ENCODE results near the gene P2RY1. TPM values are rescaled to one million over a fixed set of nuclear protein-coding genes. Genes with fewer than 3 reads are reported as not detected.

Gene P2RY1
- total RNA-seq, 1 donor from 2014 or later: 13.7 TPM

DNA sequence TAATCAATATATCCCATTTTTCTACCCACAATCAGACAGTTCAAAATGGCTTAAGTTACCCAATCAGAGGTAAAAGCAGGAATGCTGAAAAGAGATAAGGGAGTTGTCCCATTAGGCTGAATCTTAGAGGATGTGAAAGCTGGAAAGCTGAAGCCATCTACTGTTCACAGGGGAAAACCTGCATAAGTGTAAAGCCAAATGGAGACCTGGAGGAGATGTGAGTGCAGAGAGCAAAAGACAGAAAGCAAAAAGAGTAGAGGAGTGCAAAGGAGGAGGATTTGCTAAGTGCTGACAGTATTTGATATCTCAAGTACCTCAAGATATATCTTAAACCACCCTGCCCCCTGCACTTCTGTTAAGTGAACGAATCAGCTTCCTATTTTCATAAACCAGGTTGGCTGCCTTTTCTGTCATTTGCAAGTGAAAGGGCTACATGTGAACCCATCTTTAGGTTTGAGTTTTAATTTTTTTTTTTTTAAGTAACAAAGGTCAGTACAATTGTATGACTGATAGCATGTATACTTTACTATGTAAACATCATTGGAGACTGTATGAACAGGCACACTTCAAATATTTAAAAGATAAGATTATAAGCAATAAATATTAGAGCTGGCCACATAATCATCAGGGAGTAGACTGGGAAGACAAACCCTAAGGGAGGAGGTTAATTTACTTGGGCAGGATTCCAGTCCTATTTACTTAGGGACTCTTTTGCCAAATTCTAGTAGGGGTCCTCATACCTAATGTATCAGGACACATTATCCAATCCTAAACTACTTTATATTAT is 22.8 kb upstream of the P2RY1 start:
- no peaks in the 10 kb centered on the region for H3K27me3 ChIP-seq (ENCODE audit: control insufficient read depth, insufficient read depth, low read length)
- FAIRE-seq (no peak), DNase-seq (ENCODE audit: low read depth) (no peak)
- H3K4me3 ChIP-seq (ENCODE audit: low read depth, low read length): no peak overlapping the region
- H3K36me3 ChIP-seq (ENCODE audit: control insufficient read depth, insufficient read depth, low read length): no peaks in the 10 kb centered on the region
- TF ChIP-seq, protein P1, sequence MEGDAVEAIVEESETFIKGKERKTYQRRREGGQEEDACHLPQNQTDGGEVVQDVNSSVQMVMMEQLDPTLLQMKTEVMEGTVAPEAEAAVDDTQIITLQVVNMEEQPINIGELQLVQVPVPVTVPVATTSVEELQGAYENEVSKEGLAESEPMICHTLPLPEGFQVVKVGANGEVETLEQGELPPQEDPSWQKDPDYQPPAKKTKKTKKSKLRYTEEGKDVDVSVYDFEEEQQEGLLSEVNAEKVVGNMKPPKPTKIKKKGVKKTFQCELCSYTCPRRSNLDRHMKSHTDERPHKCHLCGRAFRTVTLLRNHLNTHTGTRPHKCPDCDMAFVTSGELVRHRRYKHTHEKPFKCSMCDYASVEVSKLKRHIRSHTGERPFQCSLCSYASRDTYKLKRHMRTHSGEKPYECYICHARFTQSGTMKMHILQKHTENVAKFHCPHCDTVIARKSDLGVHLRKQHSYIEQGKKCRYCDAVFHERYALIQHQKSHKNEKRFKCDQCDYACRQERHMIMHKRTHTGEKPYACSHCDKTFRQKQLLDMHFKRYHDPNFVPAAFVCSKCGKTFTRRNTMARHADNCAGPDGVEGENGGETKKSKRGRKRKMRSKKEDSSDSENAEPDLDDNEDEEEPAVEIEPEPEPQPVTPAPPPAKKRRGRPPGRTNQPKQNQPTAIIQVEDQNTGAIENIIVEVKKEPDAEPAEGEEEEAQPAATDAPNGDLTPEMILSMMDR (IDR thresholded peaks at IDR 0.05; ENCODE audit: insufficient read depth, low read length, severe bottlenecking): no peak

GRCh38 chr3:152817400-152817799 is 17.5 kb upstream of the P2RY1 start:
- DNase-seq (ENCODE audit: low read depth) (no peak), FAIRE-seq (no peak)
- no peak overlapping the region for H3K4me3 ChIP-seq (ENCODE audit: low read depth, low read length)
- TF ChIP-seq, protein P1 (IDR thresholded peaks at IDR 0.05; ENCODE audit: insufficient read depth, low read length, severe bottlenecking): no peak
- H3K27me3 ChIP-seq (ENCODE audit: control insufficient read depth, insufficient read depth, low read length): no peaks in the 10 kb centered on the region
- no peaks in the 10 kb centered on the region for H3K36me3 ChIP-seq (ENCODE audit: control insufficient read depth, insufficient read depth, low read length)

DNA sequence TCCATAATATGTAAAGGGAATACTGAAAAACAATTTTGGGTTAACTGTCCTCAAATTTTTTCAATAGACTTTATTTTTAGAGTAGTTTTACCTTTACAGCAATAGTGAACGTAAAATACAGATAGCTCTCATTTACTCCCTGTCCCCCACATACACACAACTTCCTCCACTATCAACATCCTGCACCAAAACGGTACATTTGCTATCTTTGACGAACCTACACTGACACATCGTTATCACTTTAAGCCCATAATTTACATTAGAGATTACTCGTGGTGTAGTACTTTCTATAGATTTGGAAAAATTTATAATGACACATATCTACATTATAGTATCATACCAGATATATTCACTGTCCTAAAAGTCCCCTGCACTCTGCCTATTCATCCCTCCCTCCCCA is 16.9 kb upstream of the P2RY1 start:
- TF ChIP-seq, protein P1 (IDR thresholded peaks at IDR 0.05; ENCODE audit: insufficient read depth, low read length, severe bottlenecking): no peak
- Histone ChIP-seq H3K36me3 (ENCODE audit: control insufficient read depth, insufficient read depth, low read length) (no peaks in the 10 kb centered on the region), H3K27me3 (ENCODE audit: control insufficient read depth, insufficient read depth, low read length) (no peaks in the 10 kb centered on the region), H3K4me3 (ENCODE audit: low read depth, low read length) (no peak overlapping the region)
- no peak for FAIRE-seq
- DNase-seq (ENCODE audit: low read depth): no peak

DNA sequence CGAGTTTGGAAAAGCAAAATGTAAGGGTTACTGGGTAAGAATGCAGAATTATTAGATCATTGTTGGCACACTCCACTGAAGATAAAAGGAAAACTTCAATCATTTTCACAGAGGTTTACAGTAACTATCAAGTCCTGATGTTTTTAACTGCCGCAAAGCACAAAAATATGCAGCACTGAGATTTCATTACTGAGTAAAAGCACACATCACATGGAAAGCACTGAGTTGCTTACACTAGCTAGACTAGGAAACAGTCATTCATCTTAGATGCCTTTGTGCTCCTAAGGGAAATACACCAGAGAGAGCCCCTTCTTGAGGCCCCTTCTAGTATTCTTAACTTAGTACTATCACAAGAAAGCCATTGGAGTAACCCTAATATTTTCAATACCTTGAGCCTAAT is 11.8 kb upstream of the P2RY1 start:
- TF ChIP-seq, protein P1 (IDR thresholded peaks at IDR 0.05; ENCODE audit: insufficient read depth, low read length, severe bottlenecking): no peak
- H3K36me3 ChIP-seq (ENCODE audit: control insufficient read depth, insufficient read depth, low read length): no peaks in the 10 kb centered on the region
- DNase-seq (ENCODE audit: low read depth) (no peak), FAIRE-seq (no peak)
- no peaks in the 10 kb centered on the region for H3K27me3 ChIP-seq (ENCODE audit: control insufficient read depth, insufficient read depth, low read length)
- H3K4me3 ChIP-seq (ENCODE audit: low read depth, low read length): no peak overlapping the region

DNA sequence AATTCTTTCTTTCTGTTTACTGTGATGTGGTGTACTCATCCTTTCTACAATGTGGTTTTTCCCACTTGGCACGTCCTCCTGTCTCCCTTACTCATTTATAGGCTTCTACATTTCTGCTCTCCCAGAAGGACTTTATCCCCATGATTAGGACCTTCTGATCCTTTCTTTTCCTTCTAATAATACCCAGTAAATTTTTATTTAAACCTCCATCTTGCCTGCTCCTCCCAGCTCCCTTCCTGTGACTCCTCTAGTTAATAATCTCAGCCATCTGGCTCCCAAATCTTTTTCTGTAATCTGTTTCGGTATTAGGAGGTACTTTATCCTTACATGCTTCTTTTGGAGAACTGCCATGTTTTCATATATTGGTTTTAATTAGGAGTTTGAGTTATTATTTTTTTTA is 11.2 kb upstream of the P2RY1 start:
- no peak for DNase-seq (ENCODE audit: low read depth)
- FAIRE-seq: no peak
- TF ChIP-seq, protein P1 (IDR thresholded peaks at IDR 0.05; ENCODE audit: insufficient read depth, low read length, severe bottlenecking): no peak
- Histone ChIP-seq H3K4me3 (ENCODE audit: low read depth, low read length) (no peak overlapping the region), H3K27me3 (ENCODE audit: control insufficient read depth, insufficient read depth, low read length) (no peaks in the 10 kb centered on the region), H3K36me3 (ENCODE audit: control insufficient read depth, insufficient read depth, low read length) (no peaks in the 10 kb centered on the region)

DNA sequence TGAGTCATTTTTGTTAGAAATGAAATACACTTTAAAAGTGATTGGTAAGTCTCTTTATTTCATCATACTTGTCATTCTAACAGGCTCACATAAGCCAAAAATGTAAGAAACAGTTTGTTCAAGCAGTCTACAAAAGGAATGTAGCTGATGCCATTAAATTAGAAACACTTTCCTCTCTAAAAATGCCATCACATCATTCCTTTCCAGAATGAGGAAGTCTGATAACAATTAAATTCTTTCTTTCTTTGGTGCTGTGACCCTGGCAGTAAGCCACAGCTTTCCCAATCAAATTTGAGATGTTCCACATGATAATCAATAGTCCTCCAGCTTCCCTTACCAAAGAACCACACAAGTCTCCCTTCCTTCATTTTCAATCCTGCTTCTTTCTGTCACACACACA is 9.4 kb upstream of the P2RY1 start:
- Histone ChIP-seq H3K27me3 (ENCODE audit: control insufficient read depth, insufficient read depth, low read length) (no peaks in the 10 kb centered on the region), H3K36me3 (ENCODE audit: control insufficient read depth, insufficient read depth, low read length) (no peaks in the 10 kb centered on the region), H3K4me3 (ENCODE audit: low read depth, low read length) (no peak overlapping the region)
- FAIRE-seq (no peak), DNase-seq (ENCODE audit: low read depth) (no peak)
- TF ChIP-seq, protein P1 (IDR thresholded peaks at IDR 0.05; ENCODE audit: insufficient read depth, low read length, severe bottlenecking): no peak
